SK-N-SH (cell line): ENCODE measurements around the gene RAPGEF3. TPM values are rescaled to one million over a fixed set of nuclear protein-coding genes. Genes with fewer than 3 reads are reported as not detected.

Experiments
- CTCF ChIA-PET: fragments of 300-600, 350-600 bp; formaldehyde crosslinking; extraction: SDS; loops from one replicate; lab custom pipeline; 2021; lab: Yijun Ruan, JAX
- POLR2A ChIA-PET: fragments of 350-600 bp; sonication (Branson Sonifier 250); formaldehyde crosslinking; extraction: SDS; loops from one replicate; lab custom pipeline; 2020; ENCODE audit warnings: antibody characterized with exemption, inconsistent platforms; lab: Yijun Ruan, JAX
- DNase-seq: peaks from one replicate; pipeline ENCODE4 v3.0.0; 2012
- H2AFZ ChIP-seq: fragments of 200-600 bp; sonication (generic); 2 replicates; pipeline ENCODE4 v1.8.1; 2016; ENCODE audit warnings: antibody characterized with exemption, mild to moderate bottlenecking, low read depth
- H3F3A ChIP-seq: fragments of 200-600 bp; sonication (generic); replicated peaks from 2 replicates; pipeline ENCODE3; 2016; ENCODE audit warnings: antibody characterized with exemption, mild to moderate bottlenecking; ENCODE audit not compliant: insufficient read depth
- H3K27ac ChIP-seq, 2 experiments: fragments of 200-500 bp in 1 of 2; fragments of 200-600 bp in 1 of 2; sonication (Bioruptor generic) in 1 of 2; sonication (generic), shearing (Covaris generic) in 1 of 2; 2 replicates each; pipeline versions ENCODE4 v1.5.1 to v1.6.1; 2014 to 2016; ENCODE audit warnings: low read depth in 2 of 2, inconsistent platforms in 1 of 2, low read length in 1 of 2, mild to moderate bottlenecking in 1 of 2, mixed read lengths in 1 of 2
- H3K27me3 ChIP-seq: fragments of 200-600 bp; sonication (generic), shearing (Covaris generic); 2 replicates; pipeline ENCODE4 v1.6.1; 2016; ENCODE audit warnings: mixed run types; ENCODE audit not compliant: insufficient read depth
- H3K36me3 ChIP-seq, 2 experiments: fragments of 200-500 bp in 1 of 2; fragments of 200-600 bp in 1 of 2; sonication (Bioruptor generic) in 1 of 2; sonication (generic) in 1 of 2; replicated peaks in 1 of 2; 2 replicates each; pipeline versions ENCODE3 to v1.5.1; 2014 to 2016; ENCODE audit warnings: low read length in 1 of 2, mild to moderate bottlenecking in 1 of 2; ENCODE audit not compliant: insufficient read depth in 2 of 2, control insufficient read depth in 1 of 2
- H3K4me1 ChIP-seq, 2 experiments: fragments of 200-500 bp in 1 of 2; fragments of 200-600 bp in 1 of 2; sonication (Bioruptor generic) in 1 of 2; sonication (generic), shearing (Covaris generic) in 1 of 2; 2 replicates each; pipeline versions ENCODE4 v1.5.1 to v1.6.1; 2014 to 2016; ENCODE audit warnings: low read depth in 1 of 2, low read length in 1 of 2, mixed run types in 1 of 2; ENCODE audit not compliant: insufficient read depth in 2 of 2, control insufficient read depth in 1 of 2
- H3K4me2 ChIP-seq: fragments of 200-600 bp; sonication (generic), shearing (Covaris generic); 2 replicates; pipeline ENCODE4 v1.6.1; 2017; ENCODE audit warnings: mixed run types
- H3K4me3 ChIP-seq, 2 experiments: fragments of 200-500 bp in 1 of 2; fragments of 200-600 bp in 1 of 2; sonication (Bioruptor generic) in 1 of 2; sonication (generic), shearing (Covaris generic) in 1 of 2; 2 replicates each; pipeline versions ENCODE4 v1.5.1 to v1.8.1; 2014 to 2016; ENCODE audit warnings: low read depth in 2 of 2, inconsistent platforms in 1 of 2, low read length in 1 of 2, mild to moderate bottlenecking in 1 of 2, mixed read lengths in 1 of 2, moderate library complexity in 1 of 2
- H3K79me2 ChIP-seq: fragments of 200-600 bp; sonication (generic); 2 replicates; pipeline ENCODE4 v1.8.1; 2017; ENCODE audit warnings: mild to moderate bottlenecking; ENCODE audit not compliant: insufficient read depth
- H3K9ac ChIP-seq: fragments of 200-600 bp; sonication (generic); 2 replicates; pipeline ENCODE4 v1.6.1; 2017; ENCODE audit warnings: mixed run types
- H3K9me2 ChIP-seq: fragments of 200-600 bp; sonication (generic); 2 replicates; pipeline ENCODE4 v1.6.1; 2017; ENCODE audit warnings: mixed run types
- H3K9me3 ChIP-seq: fragments of 200-600 bp; sonication (generic); 2 replicates; pipeline ENCODE4 v1.6.1; 2017; ENCODE audit warnings: mixed run types, mild to moderate bottlenecking, moderate library complexity
- H4K20me1 ChIP-seq: fragments of 200-600 bp; sonication (generic); 2 replicates; pipeline ENCODE4 v1.6.1; 2017; ENCODE audit warnings: mild to moderate bottlenecking, mixed run types; ENCODE audit not compliant: insufficient read depth
- ELF1 ChIP-seq: IDR thresholded peaks from 2 replicates; pipeline ENCODE4 v1.4.0; 2012
- EZH2phosphoT487 ChIP-seq: fragments of 200-600 bp; sonication (generic); IDR thresholded peaks from 2 replicates; pipeline ENCODE4 v1.6.1; 2017; ENCODE audit warnings: low read depth, mixed run types, mild to moderate bottlenecking, antibody characterized with exemption, moderate library complexity, borderline replicate concordance
- FOSL2 ChIP-seq: IDR thresholded peaks from 2 replicates; pipeline ENCODE4 v1.4.0; 2012; ENCODE audit warnings: low read depth, mild to moderate bottlenecking, moderate library complexity, borderline replicate concordance
- FOXJ3 ChIP-seq: sonication (generic); formaldehyde crosslinking; IDR thresholded peaks from 2 replicates; pipeline ENCODE4 v1.5.1; 2020; ENCODE audit warnings: mild to moderate bottlenecking, missing genetic modification reagents
- GABPA ChIP-seq: IDR thresholded peaks from 2 replicates; pipeline ENCODE4 v1.4.0; 2012; ENCODE audit warnings: low read depth, mild to moderate bottlenecking
- GATA2 ChIP-seq: sonication (generic); formaldehyde crosslinking; IDR thresholded peaks from 2 replicates; pipeline ENCODE4 v1.5.0; 2020; ENCODE audit warnings: mild to moderate bottlenecking, missing genetic modification reagents
- MXI1 ChIP-seq: IDR thresholded peaks from 2 replicates; pipeline ENCODE4 v1.6.1; 2012; ENCODE audit warnings: mild to moderate bottlenecking, low read depth, low read length, improper control_type of control experiment
- NFIC ChIP-seq: IDR thresholded peaks from 2 replicates; pipeline ENCODE4 v1.4.0; 2012; ENCODE audit warnings: borderline replicate concordance
- RAD21 ChIP-seq: IDR thresholded peaks from 2 replicates; pipeline ENCODE4 v1.6.1; 2012; ENCODE audit warnings: mild to moderate bottlenecking, low read length
- RCOR1 ChIP-seq: fragments of 150-350 bp; IDR thresholded peaks from 2 replicates; pipeline ENCODE4 v1.6.1; 2017; ENCODE audit warnings: antibody characterized with exemption, low read length
- SIN3A ChIP-seq: IDR thresholded peaks from 2 replicates; pipeline ENCODE4 v1.6.1; 2012; ENCODE audit warnings: low read depth, mild to moderate bottlenecking, low read length, moderate library complexity, borderline replicate concordance
- SMC3 ChIP-seq: IDR thresholded peaks from 2 replicates; pipeline ENCODE4 v1.6.1; 2012; ENCODE audit warnings: low read depth, low read length, improper control_type of control experiment
- TAF1 ChIP-seq: IDR thresholded peaks from 2 replicates; pipeline ENCODE4 v1.6.1; 2012; ENCODE audit warnings: low read depth, mild to moderate bottlenecking, low read length, moderate library complexity, borderline replicate concordance
- USF1 ChIP-seq: IDR thresholded peaks from 2 replicates; pipeline ENCODE4 v1.4.0; 2012; ENCODE audit warnings: low read depth, borderline replicate concordance
- WGBS: methylation state at CpG from one replicate; pipeline ENCODE4 v1.1.6; 2017; ENCODE audit warnings: low lambda C conversion rate; 5-methylcytosine and 5-hydroxymethylcytosine counted together
- polyA plus RNA-seq, 3 experiments: library from polyadenylated mRNA; depleted of rRNA; stranded (reverse); fragments of >200 nt; gene quantifications; 2 replicates each; pipeline ENCODE4 v1.2.3, GENCODE V29; 2012
- TF ChIP-seq, protein P1 (sequence below): IDR thresholded peaks from 2 replicates; pipeline ENCODE4 v1.4.0; 2012; ENCODE audit warnings: low read depth
- TF ChIP-seq, protein P2 (sequence below): fragments of 150-350 bp; IDR thresholded peaks from 2 replicates; pipeline ENCODE4 v1.6.1; 2017; ENCODE audit warnings: antibody characterized with exemption, low read length, low read depth, borderline replicate concordance
- TF ChIP-seq, protein P3 (sequence below): IDR thresholded peaks from 2 replicates; pipeline ENCODE4 v1.4.0; 2012; ENCODE audit warnings: low read depth, borderline replicate concordance

RAPGEF3 gene
- polyA plus RNA-seq, 1 of the 3 experiments (the other 2 are of a cell fraction): 0.90 TPM

GRCh38 chr12:47807338-47807737 is 48.7 kb upstream of the RAPGEF3 start:
- Histone ChIP-seq H3K79me2 (peaks cover 100% of the 10 kb centered on the region), H3F3A (peaks cover 11% of the 10 kb centered on the region), H3K4me3 (no peak overlapping the region), H3K9ac (no peak overlapping the region), H3K4me1 (peaks cover 58 to 62% of the 10 kb centered on the region in 2 experiments), H3K9me3 (no peaks in the 10 kb centered on the region), H2AFZ (no peak overlapping the region), H3K27ac (no peak overlapping the region), H4K20me1 (peaks cover 98% of the 10 kb centered on the region), H3K4me2 (peak overlapping the region; percentile 61; the same call in 1 of the 2 replicates), H3K27me3 (no peaks in the 10 kb centered on the region), H3K9me2 (no peaks in the 10 kb centered on the region), H3K36me3 (peaks cover 9 to 34% of the 10 kb centered on the region in 2 experiments)
- POLR2A ChIA-PET: no interaction called here
- TF ChIP-seq, protein P1, sequence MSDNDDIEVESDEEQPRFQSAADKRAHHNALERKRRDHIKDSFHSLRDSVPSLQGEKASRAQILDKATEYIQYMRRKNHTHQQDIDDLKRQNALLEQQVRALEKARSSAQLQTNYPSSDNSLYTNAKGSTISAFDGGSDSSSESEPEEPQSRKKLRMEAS: no peak
- TF ChIP-seq RAD21 (no peak), MXI1 (no peak), TAF1 (no peak), RCOR1 (no peak), SIN3A (no peak), GATA2 (CRISPR knock-in tag) (no peak), USF1 (no peak), FOXJ3 (no peak), NFIC (no peak)
- TF ChIP-seq, protein P2, sequence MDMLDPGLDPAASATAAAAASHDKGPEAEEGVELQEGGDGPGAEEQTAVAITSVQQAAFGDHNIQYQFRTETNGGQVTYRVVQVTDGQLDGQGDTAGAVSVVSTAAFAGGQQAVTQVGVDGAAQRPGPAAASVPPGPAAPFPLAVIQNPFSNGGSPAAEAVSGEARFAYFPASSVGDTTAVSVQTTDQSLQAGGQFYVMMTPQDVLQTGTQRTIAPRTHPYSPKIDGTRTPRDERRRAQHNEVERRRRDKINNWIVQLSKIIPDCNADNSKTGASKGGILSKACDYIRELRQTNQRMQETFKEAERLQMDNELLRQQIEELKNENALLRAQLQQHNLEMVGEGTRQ: no peak
- WGBS: 90% methylated on average over 5 of the region's 5 CpGs
- no peak for DNase-seq
- CTCF ChIA-PET: interaction anchor here (0.7 to 15.5 kb wide), 9 partner anchors 9 to 232 kb away, joined by 3 to 247 read pairs (median 7); partner anchors contain the start of gene HDAC7

- peaks cover 100% of the 10 kb centered on the region for H3K79me2 ChIP-seq
- H3K4me2 ChIP-seq: no peak overlapping the region
- peaks cover 48 to 49% of the 10 kb centered on the region in 2 experiments; a peak in 3 of 4 replicates for H3K4me1 ChIP-seq
- WGBS: 89% methylated on average over 1 of the region's 2 CpGs
- POLR2A ChIA-PET: no interaction called here
- no peak overlapping the region for H2AFZ ChIP-seq
- no peak for DNase-seq
- no peak overlapping the region for H3K9ac ChIP-seq
- no peak overlapping the region for H3K27ac ChIP-seq
- no peaks in the 10 kb centered on the region for H3K9me2 ChIP-seq
- CTCF ChIA-PET: interaction anchor here (2.0 to 15.5 kb wide), 2 partner anchors 12 to 34 kb away, joined by 6 to 247 read pairs; no protein-coding TSS in a partner anchor
- peaks cover 14 to 29% of the 10 kb centered on the region in 2 experiments for H3K36me3 ChIP-seq
- peaks cover 99% of the 10 kb centered on the region for H4K20me1 ChIP-seq
- peaks cover 3% of the 10 kb centered on the region for H3F3A ChIP-seq
- no peak overlapping the region for H3K4me3 ChIP-seq
- H3K9me3 ChIP-seq: no peaks in the 10 kb centered on the region
- TF ChIP-seq GATA2 (CRISPR knock-in tag): no peak
- no peak for TF ChIP-seq SMC3
- no peak for TF ChIP-seq EZH2phosphoT487
- TF ChIP-seq USF1: no peak
- no peak for TF ChIP-seq FOSL2
- TF ChIP-seq, protein P3, sequence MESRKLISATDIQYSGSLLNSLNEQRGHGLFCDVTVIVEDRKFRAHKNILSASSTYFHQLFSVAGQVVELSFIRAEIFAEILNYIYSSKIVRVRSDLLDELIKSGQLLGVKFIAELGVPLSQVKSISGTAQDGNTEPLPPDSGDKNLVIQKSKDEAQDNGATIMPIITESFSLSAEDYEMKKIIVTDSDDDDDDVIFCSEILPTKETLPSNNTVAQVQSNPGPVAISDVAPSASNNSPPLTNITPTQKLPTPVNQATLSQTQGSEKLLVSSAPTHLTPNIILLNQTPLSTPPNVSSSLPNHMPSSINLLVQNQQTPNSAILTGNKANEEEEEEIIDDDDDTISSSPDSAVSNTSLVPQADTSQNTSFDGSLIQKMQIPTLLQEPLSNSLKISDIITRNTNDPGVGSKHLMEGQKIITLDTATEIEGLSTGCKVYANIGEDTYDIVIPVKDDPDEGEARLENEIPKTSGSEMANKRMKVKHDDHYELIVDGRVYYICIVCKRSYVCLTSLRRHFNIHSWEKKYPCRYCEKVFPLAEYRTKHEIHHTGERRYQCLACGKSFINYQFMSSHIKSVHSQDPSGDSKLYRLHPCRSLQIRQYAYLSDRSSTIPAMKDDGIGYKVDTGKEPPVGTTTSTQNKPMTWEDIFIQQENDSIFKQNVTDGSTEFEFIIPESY: no peak
- TF ChIP-seq ELF1: no peak
- no peak for TF ChIP-seq GABPA
- no peak for TF ChIP-seq NFIC
- no peak for TF ChIP-seq RCOR1
- no peaks in the 10 kb centered on the region for H3K27me3 ChIP-seq
Measured at GRCh38 chr12:47805417-47805816, 46.7 kb upstream of the RAPGEF3 start.
